ENCODE results near the gene MSI2.
"Not testable (repeated sequence)": the region's sequence is repeated elsewhere in the genome, so short reads cannot be mapped to it uniquely, and the experiment has no call there.

MSI2 gene

GRCh38 chr17:57292091-57292490 is 35.8 kb downstream of the MSI2 start:
- no peak for DNase-seq (ENCODE audit: low read depth)

- DNase-seq (ENCODE audit: low read depth), result no peak
These were observed 36.8 kb downstream of the MSI2 start for GRCh38 chr17:57293077-57293476.

GRCh38 chr17:57294101-57294500 is 37.8 kb downstream of the MSI2 start:
- DNase-seq (ENCODE audit: low read depth), result no peak

DNA sequence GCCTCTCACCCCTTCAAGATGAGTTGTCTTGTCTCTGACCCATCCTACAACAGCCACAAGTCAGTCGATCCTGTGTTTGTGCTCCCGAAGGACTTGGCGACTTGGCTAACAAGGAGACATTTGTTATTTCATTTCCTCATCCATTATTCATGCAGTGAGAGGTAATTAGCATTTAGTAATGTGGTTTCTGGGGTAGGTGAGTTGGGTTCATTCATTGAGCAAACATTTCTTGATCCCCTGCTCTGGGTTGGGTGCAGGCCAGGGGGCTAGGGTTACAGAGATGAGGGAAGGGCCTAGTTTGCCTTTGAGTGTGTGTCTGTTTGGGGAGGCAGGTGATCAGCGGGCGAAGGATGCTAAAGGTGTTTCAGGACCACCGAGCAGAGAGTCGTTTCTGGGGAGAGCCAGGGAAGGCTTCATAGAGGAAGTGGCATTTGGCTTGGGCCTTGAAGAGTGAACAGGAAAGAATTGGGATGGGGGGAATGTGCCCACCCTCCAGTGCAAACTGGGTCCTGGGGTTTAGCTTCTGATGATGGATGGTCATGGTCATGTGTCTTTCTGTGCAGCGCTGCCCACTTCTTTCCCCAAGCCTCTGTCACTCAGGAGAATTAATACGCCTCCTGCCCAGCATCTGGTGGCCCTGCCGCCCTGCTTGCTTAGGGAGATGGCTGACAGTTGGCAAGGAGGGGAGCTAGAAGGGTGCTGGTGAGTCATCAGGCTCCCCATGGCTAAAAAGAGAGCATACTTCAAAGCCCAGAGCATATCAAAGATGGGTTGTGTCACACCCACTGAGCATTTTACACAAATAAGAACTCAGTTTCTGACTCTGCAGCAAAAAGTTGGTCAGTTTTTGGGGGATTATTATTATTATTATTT is 38.5 kb downstream of the MSI2 start:
- DNase-seq (ENCODE audit: low read depth), result peak; percentile 39

- no peak for DNase-seq (ENCODE audit: low read depth)
These were observed 39.3 kb downstream of the MSI2 start for GRCh38 chr17:57295526-57296023.

DNA sequence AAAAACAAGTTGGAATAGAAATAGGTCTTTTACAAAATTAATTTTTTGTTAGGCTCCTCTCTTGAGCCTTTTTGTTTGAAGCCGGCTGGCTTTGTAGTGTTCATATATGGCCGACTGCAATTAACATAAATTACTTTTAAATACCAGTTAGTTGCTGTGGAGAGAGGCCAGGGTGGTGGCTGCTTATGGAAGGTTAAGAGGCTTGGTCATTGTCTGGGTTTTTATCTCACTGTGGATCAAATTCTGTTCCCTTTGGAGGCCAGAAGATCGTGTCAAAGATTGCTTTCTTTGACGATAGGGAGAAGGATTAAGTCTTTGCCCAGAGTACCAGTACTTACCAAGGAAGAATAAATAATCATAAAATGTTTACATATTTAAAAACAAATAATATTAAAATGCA is 39.9 kb downstream of the MSI2 start:
- DNase-seq (ENCODE audit: low read depth), result no peak

- no peak for DNase-seq (ENCODE audit: low read depth)
These were observed 42.9 kb downstream of the MSI2 start for GRCh38 chr17:57299176-57299575.

- not testable (repeated sequence) for DNase-seq (ENCODE audit: low read depth)
These were observed 44.3 kb downstream of the MSI2 start for GRCh38 chr17:57300592-57300991.

DNA sequence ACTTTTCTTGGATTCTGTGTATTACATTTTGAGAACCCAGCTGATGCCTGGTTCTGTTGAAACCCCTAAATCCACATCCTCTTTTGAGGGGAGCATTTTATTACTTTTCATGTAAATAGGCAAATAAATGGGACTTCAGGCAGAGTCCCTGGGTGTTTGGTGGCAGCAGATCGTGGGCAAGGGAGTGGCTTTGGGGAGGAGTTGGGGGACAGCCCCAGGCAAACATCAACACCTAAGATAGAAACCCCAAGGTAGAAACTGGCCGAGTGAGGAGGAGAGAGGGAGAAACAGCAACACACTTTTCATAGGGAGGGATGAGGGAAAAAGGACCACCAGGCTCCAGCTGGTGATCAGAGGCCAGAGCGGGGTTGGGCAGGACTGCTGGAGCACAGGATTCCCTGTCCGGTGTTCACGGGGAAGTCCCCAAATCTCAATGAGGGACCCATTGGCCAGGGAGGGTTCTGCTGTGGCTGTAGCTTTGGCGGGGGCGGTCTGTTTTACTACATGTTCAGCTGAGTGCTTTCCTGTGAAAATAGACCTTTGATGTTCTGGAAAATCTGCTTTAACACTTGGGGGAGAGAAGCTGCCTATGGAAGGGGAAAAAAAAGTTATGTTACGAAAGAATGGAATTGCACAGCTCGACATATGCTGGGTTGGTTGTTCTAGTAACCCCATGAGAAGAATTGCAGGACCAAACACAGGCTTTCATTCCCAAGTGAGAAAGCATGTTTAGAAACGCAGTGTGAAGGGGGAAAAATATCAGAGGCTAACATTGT is 46.6 kb downstream of the MSI2 start:
- no peak for DNase-seq (ENCODE audit: low read depth)

GRCh38 chr17:57305144-57305728 is 48.9 kb downstream of the MSI2 start:
- DNase-seq (ENCODE audit: low read depth), result no peak

DNA sequence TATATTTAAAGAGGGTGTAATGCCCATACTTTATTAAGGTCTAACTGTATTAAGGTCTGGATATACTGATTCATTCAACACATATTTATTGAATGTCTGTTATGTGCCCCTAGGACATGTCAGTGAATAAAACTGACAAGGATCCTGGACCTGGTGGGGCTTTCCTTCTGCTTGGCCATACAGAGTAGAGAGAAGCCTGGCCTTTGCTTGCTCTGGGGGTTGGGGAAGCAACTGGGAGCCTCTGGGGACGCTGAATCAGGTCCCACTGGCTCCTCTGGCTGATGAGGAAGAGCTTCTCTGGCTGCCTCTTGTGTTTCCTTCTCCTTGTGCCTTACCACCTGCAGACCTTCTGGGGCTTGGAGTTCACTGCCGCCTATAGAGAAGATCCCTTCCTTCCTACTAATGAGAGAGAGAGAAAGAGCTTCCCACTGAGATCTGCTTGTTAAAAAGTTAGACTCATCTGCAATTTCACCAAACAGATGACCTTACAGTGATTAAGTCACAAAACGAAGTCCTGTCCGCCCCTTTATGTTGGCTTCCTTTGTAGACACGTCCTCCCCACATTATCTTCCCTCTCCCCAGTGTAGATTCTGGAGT is 49.7 kb downstream of the MSI2 start:
- no peak for DNase-seq (ENCODE audit: low read depth)

DNA sequence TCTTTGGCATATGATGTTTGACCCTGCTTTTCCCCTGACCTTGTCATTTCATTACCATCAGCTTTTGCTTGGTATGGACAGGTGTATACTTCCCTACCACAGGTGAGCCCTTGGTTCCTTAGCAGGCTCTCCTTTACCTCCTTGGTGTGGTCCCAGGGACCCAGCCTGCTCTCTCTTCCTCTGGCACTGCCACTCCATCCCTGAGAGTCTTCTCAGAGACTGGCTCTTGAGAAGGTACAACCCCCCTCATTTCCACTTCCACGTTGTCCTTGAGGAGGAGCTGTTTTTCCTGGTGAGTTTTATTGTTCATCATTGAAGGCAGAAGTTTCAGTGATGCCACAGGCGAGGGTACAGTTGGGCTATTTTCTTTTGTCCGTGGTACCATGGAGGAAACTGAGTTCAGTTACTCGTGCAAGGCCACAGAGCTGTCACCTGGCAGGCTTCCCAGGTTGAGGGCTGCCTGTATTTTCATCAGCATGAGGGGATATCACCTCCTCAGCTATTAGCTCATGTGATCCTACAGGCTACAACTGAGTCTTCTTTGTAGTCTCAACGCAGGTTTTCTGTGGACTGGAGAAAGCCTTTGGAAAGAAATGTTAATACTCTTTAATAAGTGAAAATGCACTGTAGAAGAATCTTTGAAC is 52.3 kb downstream of the MSI2 start:
- no peak for DNase-seq (ENCODE audit: low read depth)

DNA sequence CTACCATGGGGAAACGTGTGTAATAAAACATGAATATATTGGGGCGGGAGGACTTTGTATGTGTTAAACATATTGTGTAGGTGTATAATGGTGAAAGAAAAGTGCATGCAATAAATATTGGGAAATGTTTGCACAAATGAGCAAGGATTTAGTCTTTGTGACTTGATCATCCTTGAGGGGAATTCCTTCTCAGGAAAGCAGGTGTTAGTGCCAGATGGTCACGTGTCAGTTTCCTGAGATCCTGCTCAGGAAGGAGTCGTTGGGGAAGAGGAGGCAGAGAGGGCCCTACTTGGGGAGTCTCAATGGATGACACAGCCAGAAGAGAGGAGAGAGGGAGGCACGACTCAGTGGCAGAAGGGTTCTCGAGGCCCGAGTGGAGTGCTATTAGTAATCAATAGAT is 53.2 kb downstream of the MSI2 start:
- no peak for DNase-seq (ENCODE audit: low read depth)

DNA sequence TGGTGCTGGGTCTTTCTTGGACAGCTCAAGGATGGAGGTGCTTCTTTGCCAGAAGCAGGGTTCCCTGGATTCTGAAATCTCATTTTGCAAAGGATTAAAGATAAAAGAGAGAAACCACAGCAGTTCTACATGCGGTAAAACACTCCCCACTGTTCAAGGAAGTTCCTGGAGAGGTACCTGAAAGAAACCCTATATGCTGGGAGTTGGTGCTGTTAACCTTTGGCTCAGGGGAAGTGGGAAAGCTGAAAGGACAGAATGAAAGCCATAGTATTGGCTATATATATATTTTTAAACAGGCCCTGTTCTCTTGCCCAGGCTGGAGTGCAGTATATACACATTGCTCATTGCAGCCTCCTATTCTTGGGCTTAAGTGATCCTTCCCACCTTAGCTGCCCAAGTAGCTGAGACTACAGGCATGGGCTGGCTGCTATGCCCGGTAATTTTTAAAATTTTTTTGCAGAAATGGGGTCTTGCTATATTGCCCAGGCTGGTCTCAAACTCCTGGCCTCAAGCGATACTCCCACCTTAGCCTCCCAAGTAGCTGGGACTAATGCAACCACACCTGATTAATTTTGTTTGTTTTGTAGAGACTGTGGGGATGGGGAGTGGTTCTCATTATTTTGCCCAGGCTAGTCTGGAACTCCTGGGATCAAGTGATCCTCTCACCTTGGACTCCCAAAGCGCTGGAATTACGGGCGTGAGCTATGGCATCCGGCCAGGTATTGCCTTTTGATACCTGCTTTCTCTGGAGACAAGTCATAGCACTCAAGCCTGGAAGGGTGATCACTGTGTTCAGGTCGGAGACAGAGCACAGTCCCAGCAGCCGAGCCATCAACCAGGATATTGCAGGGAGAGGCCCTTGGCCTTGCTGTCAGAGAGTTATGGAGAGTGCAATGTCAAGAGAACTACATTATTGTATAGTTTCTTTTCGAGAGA is 55.2 kb downstream of the MSI2 start:
- no peak for DNase-seq (ENCODE audit: low read depth)

- no peak for DNase-seq (ENCODE audit: low read depth)
These were observed 55.9 kb downstream of the MSI2 start for GRCh38 chr17:57312242-57312641.

DNA sequence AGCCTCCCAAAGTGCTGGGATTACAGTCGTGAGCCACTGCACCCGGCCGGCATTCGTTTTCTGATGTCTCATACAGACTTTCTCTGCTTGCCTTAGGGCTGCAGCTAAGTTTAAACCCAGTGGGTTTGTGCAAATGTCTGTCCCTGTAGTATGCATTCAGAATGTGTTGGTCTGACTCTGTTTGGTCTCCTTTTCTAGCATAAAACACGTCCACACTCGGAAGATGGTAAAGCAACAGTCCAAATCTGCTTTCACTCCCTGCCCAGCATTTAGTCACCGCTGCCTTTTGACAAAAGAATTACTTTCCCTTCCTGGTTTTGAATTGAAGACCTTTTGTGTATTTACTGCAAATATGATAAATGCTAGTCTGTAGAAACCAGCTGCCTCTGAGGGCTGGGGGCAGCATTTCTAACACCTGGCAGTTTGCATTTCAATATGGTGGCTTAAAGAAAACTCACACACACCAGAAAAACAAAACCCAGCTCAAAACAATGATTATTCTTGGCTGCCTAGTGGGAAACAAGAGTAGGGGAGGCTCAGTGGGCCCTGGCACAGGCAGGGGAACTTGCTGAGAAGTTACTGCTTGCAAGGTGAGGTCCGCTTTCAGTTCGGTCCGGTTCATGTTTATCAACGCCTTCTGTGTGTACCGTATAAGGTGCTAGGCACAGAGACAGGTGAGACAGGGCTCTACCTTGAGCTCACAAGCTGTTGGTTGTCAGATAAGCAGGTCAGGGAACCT is 56.9 kb downstream of the MSI2 start:
- DNase-seq (ENCODE audit: low read depth), result no peak

DNA sequence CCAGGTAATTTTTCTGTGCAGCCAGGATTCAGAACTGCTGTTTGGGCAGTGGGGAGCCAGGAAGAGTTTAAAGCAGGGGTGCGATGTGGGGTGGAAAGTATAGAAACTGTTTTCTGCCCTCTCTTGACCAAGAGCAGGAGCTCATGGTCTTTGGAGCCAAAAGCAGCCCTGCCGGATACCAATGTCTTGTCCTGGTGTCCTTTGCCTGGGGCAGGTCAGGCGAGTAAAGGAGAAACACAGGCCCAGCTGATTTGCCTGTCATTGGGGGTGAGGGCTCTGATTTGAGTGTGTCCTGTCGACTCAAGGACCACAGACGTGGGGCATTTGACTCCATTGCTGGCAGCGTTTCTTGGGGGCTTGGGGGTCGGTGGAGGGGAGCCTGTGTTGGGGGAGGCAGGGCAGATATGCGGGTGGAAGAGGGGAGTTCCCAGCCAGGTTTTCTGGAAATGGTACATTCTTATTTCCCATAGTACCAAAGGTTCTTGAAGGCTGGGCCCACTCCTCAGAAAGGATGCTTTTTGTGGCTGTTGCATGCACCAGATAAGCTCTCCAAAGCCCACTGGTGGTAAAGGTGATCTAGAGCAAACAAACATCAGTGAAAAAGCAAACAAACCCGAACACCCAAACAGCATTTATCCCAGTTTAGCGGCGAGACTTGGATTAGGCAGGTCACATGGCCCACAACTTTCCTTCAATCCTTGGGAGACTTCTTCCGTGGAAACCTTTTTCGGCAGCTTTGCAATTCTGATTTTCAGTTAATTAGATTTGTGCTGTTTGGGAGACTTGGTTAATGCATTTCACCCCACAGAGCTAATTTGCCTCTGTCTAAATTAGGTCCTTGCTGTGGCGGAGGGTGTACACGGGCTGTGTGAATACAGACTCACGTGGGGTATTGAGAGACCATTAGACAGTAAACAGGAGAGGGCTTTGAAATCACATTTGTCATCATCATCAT is 59.0 kb downstream of the MSI2 start:
- DNase-seq (ENCODE audit: low read depth), result no peak

- no peak for DNase-seq (ENCODE audit: low read depth)
These were observed 60.0 kb downstream of the MSI2 start for GRCh38 chr17:57316361-57316760.

DNA sequence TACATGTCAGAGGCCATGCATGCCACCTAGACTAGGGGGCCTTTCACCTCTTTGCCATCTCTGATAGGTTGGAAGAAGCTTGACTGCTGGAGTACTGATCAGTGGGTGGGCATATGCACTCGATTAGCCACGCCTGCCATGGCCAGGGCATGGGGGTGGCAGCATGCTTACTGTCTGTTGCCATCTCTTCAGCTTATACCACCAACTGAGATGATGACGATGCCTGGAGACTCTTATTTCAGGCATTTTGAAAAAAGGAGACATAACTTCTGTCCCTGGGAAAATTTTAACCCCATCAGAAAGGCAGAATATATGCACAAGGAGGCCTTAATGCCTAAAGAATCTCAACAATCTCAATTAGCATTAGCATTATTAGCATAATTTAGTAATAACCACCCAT is 60.8 kb downstream of the MSI2 start:
- no peak for DNase-seq (ENCODE audit: low read depth)

Measured in stimulated activated CD4-positive, alpha-beta T cell treated with anti-CD3 and anti-CD28 coated beads, Interleukin-2, amount 100 ng/mL, for 4 hours (primary cell).